ENCODE results near the gene CYP4Z1. TPM values are rescaled to one million over a fixed set of nuclear protein-coding genes. Genes with fewer than 3 reads are reported as not detected.
"Not testable (repeated sequence)": the region's sequence is repeated elsewhere in the genome, so short reads cannot be mapped to it uniquely, and the experiment has no call there.

Gene CYP4Z1
- total RNA-seq, 1 experiment from 2014 or later: not detected

GRCh38 chr1:47106792-47107191 lies 39.8 kb downstream of the CYP4Z1 start:
- no TSS peak for BruUV-seq (replicated peaks)
- H2AFZ ChIP-seq (ENCODE audit: low read depth, low read length, poor library complexity, severe bottlenecking): no peak overlapping the region

GRCh38 chr1:47107851-47108574 lies 41.0 kb downstream of the CYP4Z1 start:
- H3K9me3 ChIP-seq (ENCODE audit: control insufficient read depth in 1 of 2, insufficient read depth in 1 of 2, low read depth in 1 of 2, low read length in 2 of 2); H3K36me3 ChIP-seq (ENCODE audit: control insufficient read depth in 1 of 2, insufficient read depth in 2 of 2, low read length in 2 of 2); intact Hi-C loops (cut with micrococcal nuclease); POLR2A ChIA-PET; H3K79me2 ChIP-seq (ENCODE audit: insufficient read depth, low read length); DNase-seq (ENCODE audit: low read depth, low spot score); H3K27ac ChIP-seq (ENCODE audit: low read depth, low read length); H3K9me2 ChIP-seq (ENCODE audit: insufficient read depth); H4K20me1 ChIP-seq (ENCODE audit: insufficient read depth); RAD21 ChIA-PET (ENCODE audit: low non-redundant PET in 1 of 2, low total read pairs in 2 of 2, uncharacterized antibody in 2 of 2, unreplicated experiment in 2 of 2); H3K27me3 ChIP-seq (ENCODE audit: insufficient read depth, low read length): not testable (repeated sequence)
- Histone ChIP-seq H3K4me2 (ENCODE audit: low read length) (peak overlapping the region; percentile 58), H3K9ac (ENCODE audit: low read length) (peak overlapping the region; percentile 30; the same call in 1 of the 2 replicates), H3K4me1 (ENCODE audit: control insufficient read depth in 1 of 2, insufficient read depth in 2 of 2, low read length in 2 of 2) (peaks cover 0 to 15% of the 10 kb centered on the region in 2 experiments; a peak in 2 of 4 replicates), H3K4me3 (replicated peaks in 1 of 2; ENCODE audit: low read depth in 1 of 2, low read length in 2 of 2) (0 out of 4 replicates have a peak overlapping the region, but pooled peaks of 1 of the 2 experiments have one; percentile 13), H2AFZ (ENCODE audit: low read depth, low read length, poor library complexity, severe bottlenecking) (peak overlapping the region; percentile 45)
- CTCF ChIA-PET: interaction anchor here (0.6 kb wide), 1 partner anchor 71 kb away, joined by 3 read pairs; no protein-coding TSS in a partner anchor
- TSS peak; percentile 90 for BruUV-seq (replicated peaks)
- ATAC-seq: peak; percentile 80

More at GRCh38 chr1:47106792-47107191, 39.8 kb downstream of the CYP4Z1 start:
- peaks cover 0 to 15% of the 10 kb centered on the region in 2 experiments; a peak in 2 of 4 replicates for H3K4me1 ChIP-seq (ENCODE audit: control insufficient read depth in 1 of 2, insufficient read depth in 2 of 2, low read length in 2 of 2)
- RAD21 ChIA-PET (ENCODE audit: low non-redundant PET in 1 of 2, low total read pairs in 2 of 2, uncharacterized antibody in 2 of 2, unreplicated experiment in 2 of 2): no interaction called here
- no peaks in the 10 kb centered on the region for H3K79me2 ChIP-seq (ENCODE audit: insufficient read depth, low read length)
- no peaks in the 10 kb centered on the region for H3K27me3 ChIP-seq (ENCODE audit: insufficient read depth, low read length)
- intact Hi-C loops (cut with micrococcal nuclease): no loop called here
- H4K20me1 ChIP-seq (ENCODE audit: insufficient read depth): no peaks in the 10 kb centered on the region
- CTCF ChIA-PET: no interaction called here
- POLR2A ChIA-PET: no interaction called here
- H3K27ac ChIP-seq (ENCODE audit: low read depth, low read length): no peak overlapping the region
- no peak overlapping the region for H3K4me2 ChIP-seq (ENCODE audit: low read length)
- H3K9me3 ChIP-seq (ENCODE audit: control insufficient read depth in 1 of 2, insufficient read depth in 1 of 2, low read depth in 1 of 2, low read length in 2 of 2): no peaks in the 10 kb centered on the region
- TF ChIP-seq ATF3 (IDR thresholded peaks at IDR 0.05) (no peak), YY1 (IDR thresholded peaks at IDR 0.05; ENCODE audit: extremely low read depth, insufficient replicate concordance, low read depth, low read length) (no peak), JUND (IDR thresholded peaks at IDR 0.05) (no peak), ELF1 (IDR thresholded peaks at IDR 0.05; ENCODE audit: borderline replicate concordance, low read depth) (no peak), SRF (IDR thresholded peaks at IDR 0.05; ENCODE audit: low read depth) (no peak), REST (IDR thresholded peaks at IDR 0.05; ENCODE audit: low read depth) (no peak), ZNF274 (IDR thresholded peaks at IDR 0.05; ENCODE audit: low read depth, low read length) (no peak)
- DNase-seq (ENCODE audit: low read depth, low spot score): no peak
- H3K4me3 ChIP-seq (replicated peaks in 1 of 2; ENCODE audit: low read depth in 1 of 2, low read length in 2 of 2): no peak overlapping the region
- H3K9me2 ChIP-seq (ENCODE audit: insufficient read depth): no peaks in the 10 kb centered on the region
- H3K36me3 ChIP-seq (ENCODE audit: control insufficient read depth in 1 of 2, insufficient read depth in 2 of 2, low read length in 2 of 2): no peaks in the 10 kb centered on the region
- no peak for ATAC-seq
- H3K9ac ChIP-seq (ENCODE audit: low read length): no peak overlapping the region

GRCh38 chr1:47109482-47109881 lies 42.5 kb downstream of the CYP4Z1 start:
- H3K9me2 ChIP-seq (ENCODE audit: insufficient read depth); H3K4me3 ChIP-seq (replicated peaks in 1 of 2; ENCODE audit: low read depth in 1 of 2, low read length in 2 of 2); H3K79me2 ChIP-seq (ENCODE audit: insufficient read depth, low read length); H3K36me3 ChIP-seq (ENCODE audit: control insufficient read depth in 1 of 2, insufficient read depth in 2 of 2, low read length in 2 of 2); H4K20me1 ChIP-seq (ENCODE audit: insufficient read depth); BruUV-seq (replicated peaks); ATAC-seq; H3K9me3 ChIP-seq (ENCODE audit: control insufficient read depth in 1 of 2, insufficient read depth in 1 of 2, low read depth in 1 of 2, low read length in 2 of 2); CTCF ChIA-PET; intact Hi-C loops (cut with micrococcal nuclease); H3K4me2 ChIP-seq (ENCODE audit: low read length); RAD21 ChIA-PET (ENCODE audit: low non-redundant PET in 1 of 2, low total read pairs in 2 of 2, uncharacterized antibody in 2 of 2, unreplicated experiment in 2 of 2); H3K27ac ChIP-seq (ENCODE audit: low read depth, low read length); POLR2A ChIA-PET; H3K9ac ChIP-seq (ENCODE audit: low read length); H3K27me3 ChIP-seq (ENCODE audit: insufficient read depth, low read length); H2AFZ ChIP-seq (ENCODE audit: low read depth, low read length, poor library complexity, severe bottlenecking); DNase-seq (ENCODE audit: low read depth, low spot score): not testable (repeated sequence)
- H3K4me1 ChIP-seq (ENCODE audit: control insufficient read depth in 1 of 2, insufficient read depth in 2 of 2, low read length in 2 of 2): peaks cover 0 to 15% of the 10 kb centered on the region in 2 experiments; a peak in 2 of 4 replicates
